ENCODE measurements around the gene ZMYND8.

ZMYND8 gene

DNA sequence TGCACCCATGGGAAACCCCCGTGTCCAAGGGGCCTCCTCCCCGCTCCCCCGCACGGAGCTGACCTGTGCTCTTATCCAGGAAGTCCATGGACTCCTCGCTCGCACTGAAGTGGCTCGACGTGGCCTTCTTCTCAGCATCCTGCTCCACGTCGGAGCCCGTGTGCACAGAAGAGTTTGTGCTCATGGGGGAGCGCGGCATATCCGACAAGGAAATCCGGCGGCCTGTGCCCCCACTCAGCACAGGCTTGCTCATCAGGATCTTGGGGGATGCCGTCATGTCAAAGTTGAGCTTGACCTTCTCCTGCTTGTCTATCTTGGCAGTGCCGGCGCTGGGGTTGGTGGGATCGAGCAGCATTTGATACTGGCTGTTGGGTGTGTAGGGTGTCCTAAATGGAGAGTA, 80.2 kb downstream of the ZMYND8 start:
- DNase-seq (ENCODE audit: extremely low spot score) = no peak
- ChIA-PET CTCF (no interaction called here), POLR2A (no interaction called here)
- TF ChIP-seq FOXA1 (IDR thresholded peaks at IDR 0.05) (no peak), L3MBTL2 (conservative IDR thresholded peaks at IDR 0.05) (no peak), NFRKB (IDR thresholded peaks at IDR 0.05) (no peak), SP1 (IDR thresholded peaks at IDR 0.05) (no peak), CTBP1 (IDR thresholded peaks at IDR 0.05; ENCODE audit: borderline replicate concordance) (no peak), ARNT (IDR thresholded peaks at IDR 0.05) (no peak), HDGF (IDR thresholded peaks at IDR 0.05; ENCODE audit: borderline replicate concordance) (no peak), LEF1 (IDR thresholded peaks at IDR 0.05; ENCODE audit: borderline replicate concordance) (no peak), ELF4 (IDR thresholded peaks at IDR 0.05) (no peak)

DNA sequence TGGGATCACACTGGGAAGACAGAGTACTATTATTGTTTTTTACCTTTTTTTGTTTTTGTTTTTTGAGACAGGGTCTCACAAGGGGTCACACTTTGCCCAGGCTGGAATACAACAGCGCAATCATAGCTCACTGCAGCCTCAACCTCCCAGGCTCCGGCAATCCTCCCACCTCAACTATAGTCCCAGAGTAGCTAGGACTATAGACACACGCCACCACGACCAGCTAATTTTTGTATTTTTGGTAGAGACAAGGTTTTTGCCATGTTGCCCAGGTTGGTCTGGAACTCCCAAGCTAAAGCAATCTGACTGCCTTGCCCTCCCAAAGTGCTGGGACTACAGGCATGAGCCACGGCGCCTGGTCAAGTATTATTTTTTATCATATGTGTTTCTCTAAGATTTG, 81.0 kb downstream of the ZMYND8 start:
- ChIA-PET CTCF (interaction anchor here (5.1 kb wide), 1 partner anchor 107 kb away, joined by 116 read pairs; no protein-coding TSS in a partner anchor), POLR2A (no interaction called here)
- DNase-seq (ENCODE audit: extremely low spot score) = no peak
- TF ChIP-seq FOXK2 (IDR thresholded peaks at IDR 0.05) (no peak), FOXM1 (IDR thresholded peaks at IDR 0.05; ENCODE audit: borderline replicate concordance) (no peak), SP1 (IDR thresholded peaks at IDR 0.05) (no peak), FOXA1 (IDR thresholded peaks at IDR 0.05) (no peak), CTBP1 (IDR thresholded peaks at IDR 0.05; ENCODE audit: borderline replicate concordance) (no peak), NFRKB (IDR thresholded peaks at IDR 0.05) (no peak), LEF1 (IDR thresholded peaks at IDR 0.05; ENCODE audit: borderline replicate concordance) (no peak)

DNA sequence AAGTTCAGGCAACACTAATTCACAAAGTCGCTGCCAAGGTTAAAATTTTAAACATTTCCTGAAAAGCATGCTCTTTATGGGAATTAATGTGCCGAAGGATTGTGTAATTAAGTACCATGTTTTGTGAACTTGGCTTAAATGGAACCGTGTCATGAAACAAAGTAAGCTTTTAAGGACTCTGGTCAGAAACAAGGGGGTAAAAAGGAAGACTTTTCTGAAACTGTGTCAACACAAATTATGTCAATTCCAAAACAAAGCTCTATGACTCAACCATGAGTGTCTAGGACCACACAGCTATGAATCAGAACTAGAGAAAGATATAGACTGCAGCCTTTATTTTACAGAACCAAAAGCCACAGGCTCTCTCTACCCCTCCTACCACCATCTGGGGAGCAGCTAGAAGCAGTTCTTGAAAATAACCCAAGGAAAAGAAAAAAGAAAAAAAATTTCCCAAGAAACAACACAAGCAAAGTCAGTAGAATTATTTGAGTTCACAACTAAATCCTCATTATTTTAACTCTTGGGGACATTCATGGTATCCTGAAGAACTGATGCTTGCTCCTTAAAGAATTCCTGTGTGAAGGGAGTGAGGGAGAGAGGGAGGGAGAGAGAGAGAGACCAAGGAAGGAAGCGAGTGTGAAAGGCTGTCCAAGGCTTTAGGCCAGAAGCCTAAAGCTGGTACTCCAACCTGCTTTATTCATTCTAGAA, 81.9 kb downstream of the ZMYND8 start:
- ChIA-PET CTCF (interaction anchor here (0.5 to 5.1 kb wide), 4 partner anchors 57 to 108 kb away, joined by 3 to 116 read pairs (median 6); no protein-coding TSS in a partner anchor), POLR2A (interaction anchor here (1.3 to 2.4 kb wide), 2 partner anchors 84 to 227 kb away, joined by 5 to 10 read pairs; partner anchors contain the start of gene NCOA3)
- DNase-seq (ENCODE audit: extremely low spot score) = no peak
- TF ChIP-seq FOXM1 (IDR thresholded peaks at IDR 0.05; ENCODE audit: borderline replicate concordance) (no peak), L3MBTL2 (conservative IDR thresholded peaks at IDR 0.05) (no peak), SP1 (IDR thresholded peaks at IDR 0.05) (no peak)

DNA sequence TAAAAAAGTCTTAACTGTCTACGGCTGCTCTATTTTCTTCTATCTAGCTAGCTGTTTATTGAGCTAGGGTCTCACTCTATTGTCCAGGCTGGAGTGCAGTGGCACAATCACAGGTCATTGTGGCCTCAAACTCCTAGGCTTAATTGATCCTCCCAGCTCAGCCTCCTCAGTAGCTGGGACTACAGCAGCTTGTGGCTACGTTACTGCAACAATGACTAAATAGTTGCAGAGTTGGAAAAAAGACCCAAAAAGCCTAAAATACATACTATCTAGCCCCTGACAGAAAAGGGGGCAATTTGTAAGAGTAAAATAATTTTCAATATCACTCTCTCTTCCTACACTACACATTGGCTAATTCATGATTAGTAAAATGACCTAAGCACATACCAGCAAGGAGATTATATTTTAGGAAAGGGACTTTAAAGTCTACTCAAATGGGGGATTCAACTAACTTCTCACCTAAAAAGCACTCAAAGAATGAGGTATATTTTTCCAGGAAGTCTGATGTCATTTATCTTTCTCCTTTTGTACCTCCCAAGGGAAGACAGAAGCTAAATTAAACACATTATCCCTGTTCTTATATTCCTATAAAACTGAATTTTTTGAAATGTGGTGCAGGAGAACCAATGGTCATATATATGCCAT, 82.8 kb downstream of the ZMYND8 start:
- DNase-seq (ENCODE audit: extremely low spot score) = no peak
- ChIA-PET CTCF (interaction anchor here (0.6 to 5.1 kb wide), 8 partner anchors 8 to 347 kb away, joined by 3 to 116 read pairs (median 3); partner anchors contain the start of gene ZMYND8), POLR2A (interaction anchor here (1.1 to 2.4 kb wide), 4 partner anchors 85 to 228 kb away, joined by 3 to 10 read pairs (median 5); partner anchors contain the start of gene NCOA3)
- TF ChIP-seq SP1 (IDR thresholded peaks at IDR 0.05) (no peak), BHLHE40 (IDR thresholded peaks at IDR 0.05; ENCODE audit: borderline replicate concordance) (no peak), ELF4 (IDR thresholded peaks at IDR 0.05) (no peak), CTBP1 (IDR thresholded peaks at IDR 0.05; ENCODE audit: borderline replicate concordance) (no peak), L3MBTL2 (conservative IDR thresholded peaks at IDR 0.05) (no peak), HDGF (IDR thresholded peaks at IDR 0.05; ENCODE audit: borderline replicate concordance) (no peak), FOXK2 (IDR thresholded peaks at IDR 0.05) (no peak), LEF1 (IDR thresholded peaks at IDR 0.05; ENCODE audit: borderline replicate concordance) (no peak), FOXA1 (IDR thresholded peaks at IDR 0.05) (no peak), TARDBP (IDR thresholded peaks at IDR 0.05) (no peak), ARNT (IDR thresholded peaks at IDR 0.05) (no peak), NFRKB (IDR thresholded peaks at IDR 0.05) (no peak), FOXM1 (IDR thresholded peaks at IDR 0.05; ENCODE audit: borderline replicate concordance) (no peak), ZNF384 (IDR thresholded peaks at IDR 0.05) (no peak), SUZ12 (IDR thresholded peaks at IDR 0.05) (no peak)
- TF ChIP-seq, protein P1, sequence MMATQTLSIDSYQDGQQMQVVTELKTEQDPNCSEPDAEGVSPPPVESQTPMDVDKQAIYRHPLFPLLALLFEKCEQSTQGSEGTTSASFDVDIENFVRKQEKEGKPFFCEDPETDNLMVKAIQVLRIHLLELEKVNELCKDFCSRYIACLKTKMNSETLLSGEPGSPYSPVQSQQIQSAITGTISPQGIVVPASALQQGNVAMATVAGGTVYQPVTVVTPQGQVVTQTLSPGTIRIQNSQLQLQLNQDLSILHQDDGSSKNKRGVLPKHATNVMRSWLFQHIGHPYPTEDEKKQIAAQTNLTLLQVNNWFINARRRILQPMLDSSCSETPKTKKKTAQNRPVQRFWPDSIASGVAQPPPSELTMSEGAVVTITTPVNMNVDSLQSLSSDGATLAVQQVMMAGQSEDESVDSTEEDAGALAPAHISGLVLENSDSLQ (IDR thresholded peaks at IDR 0.05) = no peak

DNA sequence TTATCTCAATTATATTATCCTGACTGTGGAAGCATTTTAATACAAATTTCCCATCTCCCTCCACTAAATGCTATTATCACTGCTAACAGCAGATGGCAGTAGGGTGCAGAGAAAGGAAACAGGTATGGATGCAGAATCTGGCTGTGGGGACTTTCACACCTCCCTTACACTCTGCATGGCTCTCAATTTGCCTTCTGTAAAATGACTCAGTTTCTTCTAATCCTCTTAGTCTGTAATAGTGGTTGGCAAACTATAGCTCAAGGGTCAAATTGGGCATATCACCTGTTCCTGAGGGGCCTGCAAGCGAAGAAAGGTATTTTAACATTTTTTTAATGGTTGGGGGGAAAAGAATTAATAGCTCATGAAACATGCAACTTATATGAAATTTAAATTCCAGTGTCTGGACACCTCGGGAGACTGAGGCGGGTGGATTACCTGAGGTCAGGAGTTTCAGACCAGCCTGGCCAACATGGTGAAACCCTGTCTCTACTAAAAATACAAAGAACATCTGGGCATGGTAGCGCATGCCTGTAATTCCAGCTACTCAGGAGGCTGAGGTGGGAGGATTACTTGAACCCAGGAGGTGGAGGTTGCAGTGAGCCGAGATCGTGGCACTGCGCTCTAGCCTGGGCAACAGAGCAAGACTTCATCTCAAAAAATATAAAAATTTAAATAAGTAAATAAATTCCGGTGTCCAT, 83.5 kb downstream of the ZMYND8 start:
- no peak for TF ChIP-seq ZNF384 (IDR thresholded peaks at IDR 0.05)
- ChIA-PET CTCF (interaction anchor here (0.6 to 5.1 kb wide), 9 partner anchors 8 to 348 kb away, joined by 3 to 116 read pairs (median 3); partner anchors contain the start of gene ZMYND8), POLR2A (interaction anchor here (1.1 to 2.4 kb wide), 3 partner anchors 85 to 111 kb away, joined by 3 to 10 read pairs (median 5); no protein-coding TSS in a partner anchor)
- peak; percentile 66 for DNase-seq (ENCODE audit: extremely low spot score)

DNA sequence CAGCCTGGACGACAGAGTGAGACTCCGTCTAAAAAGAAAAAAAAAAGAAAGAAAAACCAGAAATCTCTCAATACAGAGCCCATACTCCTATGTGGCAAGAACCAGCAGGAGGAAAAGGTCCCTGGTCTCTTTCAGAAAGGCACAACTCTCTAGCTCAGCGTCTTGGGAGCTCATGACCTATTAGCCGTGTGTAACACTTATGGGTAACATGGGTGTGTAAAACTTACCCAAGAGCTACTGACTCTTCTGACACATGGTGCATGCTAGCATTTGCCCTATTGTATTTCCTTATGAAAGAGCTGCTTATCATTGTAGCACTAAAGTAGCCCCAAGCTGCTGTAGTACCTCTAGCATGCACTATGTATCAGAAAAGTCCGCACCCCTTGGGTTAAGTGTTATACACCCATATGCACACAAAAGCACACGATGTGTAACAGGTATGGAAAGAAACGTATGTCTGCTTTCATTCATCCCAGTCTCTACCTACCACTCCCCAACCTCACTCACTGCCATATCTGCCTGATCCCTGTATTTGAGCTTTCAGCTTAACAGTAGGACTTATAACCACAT, 85.4 kb downstream of the ZMYND8 start:
- CTCF ChIA-PET = interaction anchor here (0.6 to 5.1 kb wide), 2 partner anchors 111 to 161 kb away, joined by 3 to 116 read pairs; no protein-coding TSS in a partner anchor
- no peak for DNase-seq (ENCODE audit: extremely low spot score)
- TF ChIP-seq FOXM1 (IDR thresholded peaks at IDR 0.05; ENCODE audit: borderline replicate concordance) (no peak), ELF4 (IDR thresholded peaks at IDR 0.05) (no peak), TARDBP (IDR thresholded peaks at IDR 0.05) (no peak), HDGF (IDR thresholded peaks at IDR 0.05; ENCODE audit: borderline replicate concordance) (no peak), LEF1 (IDR thresholded peaks at IDR 0.05; ENCODE audit: borderline replicate concordance) (no peak), SUZ12 (IDR thresholded peaks at IDR 0.05) (no peak), FOXK2 (IDR thresholded peaks at IDR 0.05) (no peak), L3MBTL2 (conservative IDR thresholded peaks at IDR 0.05) (no peak), CTBP1 (IDR thresholded peaks at IDR 0.05; ENCODE audit: borderline replicate concordance) (no peak), ARNT (IDR thresholded peaks at IDR 0.05) (no peak), BHLHE40 (IDR thresholded peaks at IDR 0.05; ENCODE audit: borderline replicate concordance) (no peak), NFRKB (IDR thresholded peaks at IDR 0.05) (no peak), SP1 (IDR thresholded peaks at IDR 0.05) (no peak), FOXA1 (IDR thresholded peaks at IDR 0.05) (no peak), ZNF384 (IDR thresholded peaks at IDR 0.05) (no peak)
- TF ChIP-seq, protein P1 (IDR thresholded peaks at IDR 0.05) = no peak
- POLR2A ChIA-PET = no interaction called here
